NCI-H345 (cell line): ENCODE measurements around the gene NMRK1.
A peak's percentile ranks its signal among the peaks of the same experiment; 100 is the strongest.

ENCODE experiments used
- DNase-seq: peaks from one replicate; lab custom pipeline; 2025; lab: John Stamatoyannopoulos, UW

NMRK1 gene

GRCh38 chr9:75063556-75064305 lies 24.2 kb downstream of the NMRK1 start:
- no peak for DNase-seq

- DNase-seq, result no peak
Measured at GRCh38 chr9:75061169-75061568, 26.8 kb downstream of the NMRK1 start.

DNA sequence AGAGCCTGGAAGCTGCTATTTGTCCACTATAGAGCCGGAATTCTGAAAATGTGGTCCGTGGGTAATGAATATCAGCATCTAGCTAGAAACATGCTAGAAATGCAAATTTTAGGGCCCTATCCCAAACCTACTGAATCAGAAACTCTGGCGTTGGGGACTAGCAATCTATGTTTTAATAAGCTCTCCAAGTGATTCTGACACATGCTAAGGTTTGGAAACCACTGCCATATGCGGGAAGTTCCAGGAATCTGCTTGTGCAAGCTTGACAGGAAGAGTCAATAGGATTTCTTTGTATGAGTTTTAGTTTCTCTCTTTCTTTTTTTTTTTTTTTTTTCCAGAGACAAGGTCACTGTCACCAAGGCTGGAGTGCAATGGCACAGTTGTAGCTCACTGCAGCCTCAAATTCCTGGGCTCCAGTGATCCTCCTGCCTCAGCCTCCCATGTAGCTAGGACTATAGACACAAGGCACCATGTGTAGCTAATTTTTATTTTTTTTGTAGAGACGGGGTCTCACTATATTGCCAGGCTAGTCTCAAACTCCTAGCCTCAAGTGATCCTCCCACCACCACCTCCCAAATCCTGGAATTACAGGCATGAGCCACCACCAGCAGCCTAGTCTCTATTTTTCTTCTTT lies 33.5 kb downstream of the NMRK1 start:
- no peak for DNase-seq

DNA sequence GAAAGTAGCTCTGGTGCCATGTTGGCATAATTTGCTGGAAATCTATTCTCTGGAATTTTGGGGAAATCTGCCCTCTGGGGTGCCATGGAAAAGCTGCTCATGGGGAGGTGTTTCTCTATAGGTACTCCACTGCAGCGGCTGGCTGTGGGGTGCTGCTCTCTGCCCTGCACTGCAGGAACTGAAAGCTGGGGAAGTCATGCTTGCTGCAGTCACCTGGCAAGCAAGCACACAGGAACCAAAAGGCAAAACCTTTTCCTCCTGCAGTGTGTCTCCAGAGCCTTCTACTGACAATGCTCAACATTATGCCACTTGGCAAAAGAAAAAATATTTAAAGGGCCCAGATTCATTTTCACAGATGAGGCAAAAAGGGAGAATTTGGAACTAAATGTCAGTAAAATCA lies 34.1 kb downstream of the NMRK1 start:
- no peak for DNase-seq

GRCh38 chr9:75051285-75051684 lies 36.7 kb downstream of the NMRK1 start:
- DNase-seq, result no peak

DNA sequence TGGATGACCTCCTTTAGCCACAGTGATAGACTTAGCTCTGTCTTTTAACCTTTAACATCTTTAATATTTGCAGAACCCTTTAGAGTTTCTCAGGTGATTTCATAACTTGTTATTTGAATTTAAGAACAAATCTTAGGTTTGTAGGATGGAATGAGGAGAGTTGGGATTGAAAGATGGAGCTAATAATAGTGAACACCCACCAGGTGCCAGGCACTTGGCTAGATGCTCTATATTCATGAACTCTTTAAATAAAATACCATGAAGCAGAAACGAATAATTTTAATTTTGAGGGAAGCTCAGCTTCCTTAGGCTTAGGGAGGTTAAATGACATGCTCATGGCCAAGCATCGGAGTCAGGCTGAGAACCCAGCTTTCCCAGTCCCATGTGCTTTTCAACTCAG lies 40.4 kb downstream of the NMRK1 start:
- no peak for DNase-seq

DNA sequence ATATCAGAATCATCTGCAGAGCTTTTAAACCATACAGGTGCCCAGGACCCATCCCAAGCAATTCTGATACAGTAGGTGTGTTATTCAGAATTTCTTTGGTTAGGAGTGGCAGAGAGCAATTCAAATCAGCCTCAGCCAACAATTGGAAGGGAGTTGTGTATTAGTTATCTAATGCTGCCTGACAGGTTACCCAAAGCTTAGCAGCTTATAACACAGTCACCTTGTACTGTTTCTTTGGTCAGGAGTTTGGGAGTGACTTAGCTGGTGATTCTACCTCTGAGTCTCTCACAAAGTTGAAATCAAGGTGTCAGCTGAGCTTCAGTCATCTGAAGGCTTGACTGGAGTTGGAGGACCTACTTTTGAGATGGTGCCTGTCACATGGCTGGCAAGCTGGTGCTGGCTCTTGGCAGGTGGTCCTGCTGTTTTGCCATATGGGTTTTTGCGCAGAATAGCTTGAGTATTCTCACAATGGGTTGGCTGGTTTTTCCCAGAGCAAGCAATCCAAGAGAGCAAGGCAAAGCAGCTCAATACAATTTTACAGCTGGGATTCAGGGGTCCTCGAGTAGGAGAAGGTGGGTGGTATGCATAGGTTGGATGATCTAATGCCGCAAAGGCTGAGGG lies 41.1 kb downstream of the NMRK1 start:
- DNase-seq, result no peak

DNA sequence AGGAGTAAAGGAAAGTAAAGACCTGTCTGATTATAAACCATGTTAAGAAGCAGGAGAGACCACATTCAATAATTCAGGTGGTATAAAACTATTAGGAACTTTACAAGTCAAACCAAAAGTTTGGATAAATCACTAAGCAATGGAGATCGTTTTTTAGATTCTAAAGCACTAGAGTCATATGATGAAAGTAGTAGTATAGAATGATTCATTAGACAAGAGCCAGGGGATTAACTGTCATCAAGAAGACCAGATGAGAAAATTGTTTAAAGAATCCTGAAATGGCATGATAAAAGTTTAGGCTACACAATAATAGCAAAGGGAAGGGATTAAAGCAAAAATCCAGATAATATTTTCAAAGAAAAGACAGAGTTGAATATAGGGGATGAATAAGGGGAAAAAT lies 46.9 kb downstream of the NMRK1 start:
- no peak for DNase-seq

- no peak for DNase-seq
Measured at GRCh38 chr9:75039801-75040200, 48.2 kb downstream of the NMRK1 start.

GRCh38 chr9:75039009-75039408 lies 48.9 kb downstream of the NMRK1 start:
- no peak for DNase-seq

GRCh38 chr9:75036793-75037192 lies 51.2 kb downstream of the NMRK1 start:
- DNase-seq, result no peak

DNA sequence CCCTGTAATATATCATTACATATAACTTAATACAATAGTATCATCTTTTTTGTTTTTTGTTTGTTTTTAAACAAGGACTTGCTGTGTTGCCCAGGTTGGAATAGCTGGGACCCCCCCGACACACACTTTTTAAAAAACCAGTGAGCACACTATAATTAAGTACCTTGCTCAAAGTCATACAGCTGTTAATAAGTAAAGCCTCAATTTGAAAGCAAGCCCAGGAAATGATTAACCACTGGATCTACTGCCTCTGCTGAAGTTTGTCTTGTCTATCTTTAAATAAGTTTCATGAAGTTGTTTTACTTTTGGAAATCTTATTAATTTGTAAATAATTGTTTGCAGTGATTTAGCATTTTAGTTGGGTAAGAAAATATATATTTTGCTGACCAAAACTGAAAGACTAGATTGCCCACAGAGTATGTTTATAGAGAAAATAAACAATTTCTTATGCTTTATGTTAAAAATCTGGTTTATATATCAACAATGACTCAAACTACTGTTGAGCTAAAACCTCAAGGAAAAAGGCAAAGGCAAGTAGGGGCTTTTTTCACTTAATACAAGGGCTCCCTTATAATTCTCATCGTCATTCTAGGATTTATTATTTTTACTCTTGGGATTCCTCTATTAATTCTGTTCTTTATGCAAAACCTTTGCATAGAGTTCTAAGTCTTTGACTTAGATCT lies 54.0 kb downstream of the NMRK1 start:
- DNase-seq, result no peak

GRCh38 chr9:75027187-75028107 lies 60.5 kb downstream of the NMRK1 start:
- peak; percentile 51 for DNase-seq

- DNase-seq, result no peak
Measured at GRCh38 chr9:75023846-75024245, 64.1 kb downstream of the NMRK1 start.

DNA sequence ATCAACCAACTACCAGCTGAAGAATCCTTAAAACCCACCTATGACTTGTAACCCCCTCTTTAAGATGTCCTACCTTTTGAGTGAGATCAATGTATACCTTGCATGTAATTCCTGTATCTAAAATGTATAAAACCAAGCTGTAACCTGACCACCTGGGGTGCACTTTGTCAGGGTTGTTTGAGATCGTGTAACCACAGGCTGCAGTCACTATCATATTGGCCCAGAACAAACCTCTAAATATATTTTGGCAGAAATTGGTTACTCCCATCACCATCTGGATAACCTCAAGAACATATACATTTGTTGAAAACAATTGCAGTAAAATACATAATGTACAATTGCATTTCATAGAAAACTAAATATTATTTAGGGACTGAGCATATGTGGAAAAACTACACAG lies 68.3 kb downstream of the NMRK1 start:
- no peak for DNase-seq

DNA sequence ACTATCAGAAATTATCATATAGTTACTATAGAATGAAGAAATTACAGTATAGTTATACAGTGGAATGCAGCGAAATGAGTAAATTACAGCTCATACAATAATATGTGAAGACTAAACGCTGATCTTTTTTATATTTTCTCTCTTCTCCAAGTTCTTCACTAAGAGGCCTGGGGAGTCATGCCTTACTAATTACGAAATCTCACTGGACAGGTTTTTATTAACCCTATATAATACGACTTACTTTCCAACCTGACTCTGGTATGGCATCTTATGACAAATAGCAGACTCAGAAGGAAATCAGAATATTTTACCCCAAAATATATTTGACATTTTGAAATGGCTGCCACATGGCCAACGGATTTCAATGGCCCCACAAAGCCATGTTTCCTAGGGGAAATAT lies 68.9 kb downstream of the NMRK1 start:
- DNase-seq, result no peak

GRCh38 chr9:75017378-75017777 lies 70.6 kb downstream of the NMRK1 start:
- no peak for DNase-seq

DNA sequence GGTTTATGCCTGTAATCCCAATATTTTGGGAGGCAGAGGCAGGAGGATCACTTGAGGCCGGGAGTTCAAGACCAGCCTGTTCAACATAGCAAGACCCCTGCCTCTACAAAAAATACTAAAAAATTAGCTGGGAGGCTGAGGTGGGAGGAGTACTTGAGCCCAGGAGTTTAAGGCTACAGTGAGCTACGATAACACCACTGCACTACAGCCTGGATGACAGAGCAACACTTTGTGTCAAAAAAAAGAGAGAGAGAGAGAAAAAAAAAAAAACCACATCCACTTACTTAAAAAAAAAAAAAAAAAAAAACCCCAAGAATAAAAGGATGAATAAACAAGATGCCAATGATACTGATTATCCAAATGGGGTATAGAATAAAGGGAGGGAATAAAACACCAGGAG lies 74.2 kb downstream of the NMRK1 start:
- DNase-seq, result no peak
